Measurements from ENCODE around the gene PACSIN3. TPM values are rescaled to one million over a fixed set of nuclear protein-coding genes. Genes with fewer than 3 reads are reported as not detected.

The PACSIN3 gene
- total RNA-seq, 1 experiment from 2014 or later: 113 TPM

DNA sequence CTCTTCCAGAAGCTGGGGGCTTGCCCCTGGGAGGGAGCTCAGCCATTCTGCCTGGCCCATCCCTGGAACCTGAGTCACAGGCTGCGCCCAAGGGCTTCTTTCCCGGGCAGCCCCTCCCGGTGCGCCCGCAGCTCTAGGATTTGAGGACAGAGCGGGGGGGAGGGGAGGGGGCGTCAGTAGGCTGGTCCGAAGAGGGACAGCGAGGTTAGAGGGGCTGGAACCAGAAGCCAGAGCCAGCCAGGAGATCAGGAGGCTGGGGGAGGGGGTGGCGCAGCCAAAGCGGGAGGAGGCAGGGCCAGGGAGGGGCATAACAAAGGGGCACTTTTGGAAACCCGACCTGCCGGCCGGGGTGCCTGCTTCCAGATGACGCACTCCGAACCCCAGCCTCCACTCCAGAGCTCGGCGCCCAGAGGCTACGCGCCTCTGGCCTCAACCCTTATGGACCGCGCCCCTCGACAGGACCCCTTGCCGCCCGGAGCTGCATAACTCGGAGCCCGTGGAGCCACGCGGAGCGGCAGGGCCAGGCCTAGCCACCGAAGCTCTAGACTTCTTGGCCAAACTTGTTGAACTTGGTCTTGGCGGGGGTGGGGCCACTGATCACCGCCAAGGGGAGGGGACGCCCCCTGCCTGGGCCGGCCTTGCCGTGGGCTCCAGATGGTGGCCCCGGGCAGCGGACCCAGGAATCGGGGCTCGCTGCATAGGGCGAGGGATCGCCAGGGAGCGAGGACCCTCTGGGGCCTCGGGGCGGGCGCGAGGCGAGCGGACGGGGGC, 744 bp downstream of the PACSIN3 start:
- H3K27me3 ChIP-seq (ENCODE audit: insufficient read depth, low read depth): no peaks in the 10 kb centered on the region
- H3K9me3 ChIP-seq (ENCODE audit: insufficient read depth, low read depth): no peaks in the 10 kb centered on the region
- BruUV-seq (replicated peaks): no TSS peak
- peak overlapping the region; percentile 35 for H3K27ac ChIP-seq
- no peaks in the 10 kb centered on the region for H3K9me2 ChIP-seq (ENCODE audit: insufficient read depth)
- POLR2A ChIA-PET (ENCODE audit: unreplicated experiment): interaction anchor here (0.6 to 1.3 kb wide), 8 partner anchors 19 to 879 kb away, joined by 3 to 69 read pairs (median 12); partner anchors contain the start of genes DDB2 and NR1H3
- TF ChIP-seq EZH2 (IDR thresholded peaks at IDR 0.05; ENCODE audit: low read depth): no peak
- TF ChIP-seq, protein P1, sequence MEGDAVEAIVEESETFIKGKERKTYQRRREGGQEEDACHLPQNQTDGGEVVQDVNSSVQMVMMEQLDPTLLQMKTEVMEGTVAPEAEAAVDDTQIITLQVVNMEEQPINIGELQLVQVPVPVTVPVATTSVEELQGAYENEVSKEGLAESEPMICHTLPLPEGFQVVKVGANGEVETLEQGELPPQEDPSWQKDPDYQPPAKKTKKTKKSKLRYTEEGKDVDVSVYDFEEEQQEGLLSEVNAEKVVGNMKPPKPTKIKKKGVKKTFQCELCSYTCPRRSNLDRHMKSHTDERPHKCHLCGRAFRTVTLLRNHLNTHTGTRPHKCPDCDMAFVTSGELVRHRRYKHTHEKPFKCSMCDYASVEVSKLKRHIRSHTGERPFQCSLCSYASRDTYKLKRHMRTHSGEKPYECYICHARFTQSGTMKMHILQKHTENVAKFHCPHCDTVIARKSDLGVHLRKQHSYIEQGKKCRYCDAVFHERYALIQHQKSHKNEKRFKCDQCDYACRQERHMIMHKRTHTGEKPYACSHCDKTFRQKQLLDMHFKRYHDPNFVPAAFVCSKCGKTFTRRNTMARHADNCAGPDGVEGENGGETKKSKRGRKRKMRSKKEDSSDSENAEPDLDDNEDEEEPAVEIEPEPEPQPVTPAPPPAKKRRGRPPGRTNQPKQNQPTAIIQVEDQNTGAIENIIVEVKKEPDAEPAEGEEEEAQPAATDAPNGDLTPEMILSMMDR (conservative IDR thresholded peaks at IDR 0.05): no peak
- peaks cover 14% of the 10 kb centered on the region; the same call in 1 of the 2 replicates for H3K36me3 ChIP-seq (ENCODE audit: low read depth)
- H3F3A ChIP-seq (ENCODE audit: insufficient read depth, low read depth): peaks cover 49% of the 10 kb centered on the region
- peak overlapping the region; percentile 81 for H2AFZ ChIP-seq
- peak overlapping the region; percentile 98 for H3K4me2 ChIP-seq
- intact Hi-C loops (cut with micrococcal nuclease; ENCODE audit: unreplicated experiment): loop anchor here (1.0 kb wide), 3 partner anchors 31 to 72 kb away; partner anchors contain the start of genes ACP2 and NR1H3
- H3K79me2 ChIP-seq (ENCODE audit: low read depth): peaks cover 38% of the 10 kb centered on the region
- CTCF ChIA-PET: interaction anchor here (0.6 to 1.9 kb wide), 6 partner anchors 9 to 95 kb away, joined by 3 to 12 read pairs (median 4); partner anchors contain the start of genes ACP2 and DDB2
- DNase-seq: peak; percentile 75 to 87
- peaks cover 24% of the 10 kb centered on the region for H4K20me1 ChIP-seq (ENCODE audit: insufficient read depth)
- peak overlapping the region; percentile 77 for H3K4me3 ChIP-seq
- peaks cover 48% of the 10 kb centered on the region for H3K4me1 ChIP-seq (replicated peaks; ENCODE audit: insufficient read depth)

DNA sequence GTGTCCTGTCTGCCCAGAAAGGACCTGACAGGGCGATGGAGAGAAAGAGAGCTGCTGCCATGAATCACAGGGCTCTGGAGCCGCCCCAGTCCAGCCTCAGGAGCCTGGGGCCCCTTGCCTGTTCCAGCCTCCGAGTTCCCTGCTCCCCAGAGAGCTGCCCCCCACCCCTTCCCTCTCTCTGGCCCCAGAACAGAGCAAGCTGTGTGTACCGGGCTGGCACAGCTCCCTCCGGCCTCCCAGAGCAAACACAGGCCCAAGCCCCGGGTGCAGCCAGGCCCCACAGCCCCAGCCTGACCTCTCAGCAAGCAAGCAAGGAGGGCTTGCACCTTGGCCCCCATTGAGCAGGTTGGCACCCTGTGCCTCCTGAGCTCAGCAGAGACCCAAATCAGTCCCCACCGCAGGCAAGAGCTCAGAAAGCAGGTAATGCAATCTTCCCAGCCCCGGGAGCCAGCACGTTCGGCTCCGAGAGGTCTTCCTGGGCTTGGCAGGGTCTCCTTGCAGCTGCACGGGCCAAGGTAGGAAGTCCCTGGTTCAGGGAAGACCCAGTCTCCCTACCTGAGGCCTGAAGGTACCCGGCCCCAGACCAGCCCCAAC, 1.4 kb downstream of the PACSIN3 start:
- Histone ChIP-seq H2AFZ (0 out of 2 replicates have a peak overlapping the region, but pooled peaks have one; percentile 81), H3K4me3 (peak overlapping the region; percentile 77), H3F3A (ENCODE audit: insufficient read depth, low read depth) (peaks cover 51% of the 10 kb centered on the region), H3K27ac (peak overlapping the region; percentile 35; the same call in 1 of the 2 replicates), H3K27me3 (ENCODE audit: insufficient read depth, low read depth) (no peaks in the 10 kb centered on the region), H3K36me3 (ENCODE audit: low read depth) (peaks cover 14% of the 10 kb centered on the region; the same call in 1 of the 2 replicates), H3K4me2 (peak overlapping the region; percentile 98), H4K20me1 (ENCODE audit: insufficient read depth) (peaks cover 24% of the 10 kb centered on the region), H3K9me2 (ENCODE audit: insufficient read depth) (no peaks in the 10 kb centered on the region), H3K4me1 (replicated peaks; ENCODE audit: insufficient read depth) (peaks cover 43% of the 10 kb centered on the region), H3K79me2 (ENCODE audit: low read depth) (peaks cover 38% of the 10 kb centered on the region), H3K9me3 (ENCODE audit: insufficient read depth, low read depth) (no peaks in the 10 kb centered on the region)
- DNase-seq: no peak
- POLR2A ChIA-PET (ENCODE audit: unreplicated experiment): interaction anchor here (0.6 to 1.3 kb wide), 11 partner anchors 20 to 879 kb away, joined by 3 to 69 read pairs (median 4); partner anchors contain the start of genes DDB2 and NR1H3
- no peak for TF ChIP-seq EZH2 (IDR thresholded peaks at IDR 0.05; ENCODE audit: low read depth)
- TF ChIP-seq, protein P1 (conservative IDR thresholded peaks at IDR 0.05): no peak
- intact Hi-C loops (cut with micrococcal nuclease; ENCODE audit: unreplicated experiment): loop anchor here (1.0 kb wide), 3 partner anchors 31 to 72 kb away; partner anchors contain the start of genes ACP2 and NR1H3
- no TSS peak for BruUV-seq (replicated peaks)
- CTCF ChIA-PET: interaction anchor here (0.6 to 1.9 kb wide), 6 partner anchors 9 to 300 kb away, joined by 3 to 12 read pairs (median 4); partner anchors contain the start of genes ACP2 and DDB2

DNA sequence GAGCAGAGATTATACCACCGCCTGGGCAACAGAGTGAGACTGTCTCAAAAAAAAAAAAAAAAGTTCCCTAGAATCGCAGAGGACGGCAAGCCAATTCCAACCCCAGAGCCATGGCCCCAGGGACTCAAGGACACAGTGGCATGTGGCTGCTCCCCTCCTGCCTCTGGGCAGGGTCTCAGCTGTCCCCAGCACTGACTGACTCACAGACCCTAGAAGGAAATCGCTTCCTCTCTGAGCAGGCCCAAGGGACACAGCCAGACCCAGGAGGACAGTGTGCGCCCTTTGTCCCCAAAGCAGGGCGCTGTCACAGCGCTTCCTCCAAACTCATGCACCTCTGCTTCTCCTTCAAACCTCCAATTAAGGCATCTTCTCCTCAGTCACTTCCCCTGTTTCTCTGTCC, 2.3 kb downstream of the PACSIN3 start:
- intact Hi-C loops (cut with micrococcal nuclease; ENCODE audit: unreplicated experiment): no loop called here
- H3K9me3 ChIP-seq (ENCODE audit: insufficient read depth, low read depth): no peaks in the 10 kb centered on the region
- no peak overlapping the region for H2AFZ ChIP-seq
- BruUV-seq (replicated peaks): TSS peak; percentile 31
- H4K20me1 ChIP-seq (ENCODE audit: insufficient read depth): peaks cover 24% of the 10 kb centered on the region
- DNase-seq: no peak
- peaks cover 14% of the 10 kb centered on the region; the same call in 1 of the 2 replicates for H3K36me3 ChIP-seq (ENCODE audit: low read depth)
- peaks cover 35% of the 10 kb centered on the region for H3K4me1 ChIP-seq (replicated peaks; ENCODE audit: insufficient read depth)
- H3K4me3 ChIP-seq: no peak overlapping the region
- no peaks in the 10 kb centered on the region for H3K27me3 ChIP-seq (ENCODE audit: insufficient read depth, low read depth)
- H3K27ac ChIP-seq: no peak overlapping the region
- H3K9me2 ChIP-seq (ENCODE audit: insufficient read depth): no peaks in the 10 kb centered on the region
- H3F3A ChIP-seq (ENCODE audit: insufficient read depth, low read depth): peaks cover 53% of the 10 kb centered on the region
- H3K79me2 ChIP-seq (ENCODE audit: low read depth): peaks cover 38% of the 10 kb centered on the region
- no peak overlapping the region; the same call in 1 of the 2 replicates for H3K4me2 ChIP-seq
- ChIA-PET POLR2A (ENCODE audit: unreplicated experiment) (interaction anchor here (0.6 kb wide), 1 partner anchor 31 kb away, joined by 4 read pairs; the partner anchor contains the start of gene DDB2), CTCF (interaction anchor here (1.9 kb wide), 1 partner anchor 75 kb away, joined by 12 read pairs; no protein-coding TSS in a partner anchor)
- TF ChIP-seq EZH2 (IDR thresholded peaks at IDR 0.05; ENCODE audit: low read depth): no peak
- TF ChIP-seq, protein P1 (conservative IDR thresholded peaks at IDR 0.05): no peak
